ENCODE measurements around the gene PGD.
"Not testable (repeated sequence)": the region's sequence is repeated elsewhere in the genome, so short reads cannot be mapped to it uniquely, and the experiment has no call there.

The PGD gene

DNA sequence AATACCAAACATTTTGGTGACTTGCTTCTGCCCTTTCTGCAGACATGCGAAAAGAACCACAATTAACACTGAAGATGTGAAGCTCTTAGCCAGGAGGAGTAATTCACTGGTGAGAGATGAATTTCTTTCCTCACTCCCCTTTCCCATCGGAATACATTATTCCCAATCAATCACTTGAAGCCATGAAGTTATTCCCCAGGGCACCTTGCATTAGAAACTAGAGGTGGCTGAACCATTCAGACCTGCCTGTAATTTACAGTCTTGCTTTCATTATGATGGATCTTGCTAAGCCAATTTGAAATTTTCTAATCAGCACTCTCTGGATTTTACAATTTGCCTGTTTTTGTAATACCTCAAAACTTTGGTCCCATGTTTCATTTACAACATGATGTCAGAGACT is 41.4 kb downstream of the PGD start:
- DNase-seq = no peak

DNA sequence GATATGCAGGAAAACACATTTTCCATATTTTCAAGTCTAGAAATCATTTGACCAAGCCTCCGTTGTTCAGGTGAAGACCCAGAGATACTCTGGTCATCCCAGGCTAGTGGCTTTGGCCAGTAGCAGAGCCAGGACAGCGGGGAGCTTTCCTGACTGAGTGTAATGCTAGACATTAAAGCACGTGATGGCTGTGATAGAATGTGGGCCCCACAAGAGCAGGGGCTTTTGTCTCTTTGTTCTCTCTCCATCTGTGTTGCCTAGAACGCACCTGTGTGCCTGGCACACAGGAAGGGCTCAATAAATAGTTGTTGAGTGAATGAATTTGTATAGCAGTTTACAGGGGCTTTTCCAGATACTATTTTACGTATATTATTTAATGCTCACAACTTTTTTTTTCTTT is 41.9 kb downstream of the PGD start:
- no peak for DNase-seq

DNA sequence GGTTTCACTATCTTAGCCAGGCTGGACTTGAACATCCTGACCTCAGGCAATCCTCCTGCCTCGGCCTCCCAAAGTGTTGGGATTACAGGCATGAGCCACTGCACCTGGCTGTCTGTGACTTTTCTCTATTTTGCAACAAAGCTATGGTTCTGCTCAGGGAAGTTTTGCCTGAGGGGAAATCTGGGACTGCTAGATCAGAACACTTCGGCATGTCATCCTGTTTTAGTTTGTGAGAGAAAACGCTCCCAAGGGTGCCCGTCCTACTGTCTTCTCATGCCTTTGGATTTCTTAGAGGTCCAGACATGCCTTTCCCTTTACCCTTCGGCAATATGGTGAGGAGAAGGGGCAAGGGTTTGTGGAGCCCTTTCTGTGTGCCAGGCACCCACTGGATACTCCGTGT is 45.4 kb downstream of the PGD start:
- DNase-seq = no peak

DNA sequence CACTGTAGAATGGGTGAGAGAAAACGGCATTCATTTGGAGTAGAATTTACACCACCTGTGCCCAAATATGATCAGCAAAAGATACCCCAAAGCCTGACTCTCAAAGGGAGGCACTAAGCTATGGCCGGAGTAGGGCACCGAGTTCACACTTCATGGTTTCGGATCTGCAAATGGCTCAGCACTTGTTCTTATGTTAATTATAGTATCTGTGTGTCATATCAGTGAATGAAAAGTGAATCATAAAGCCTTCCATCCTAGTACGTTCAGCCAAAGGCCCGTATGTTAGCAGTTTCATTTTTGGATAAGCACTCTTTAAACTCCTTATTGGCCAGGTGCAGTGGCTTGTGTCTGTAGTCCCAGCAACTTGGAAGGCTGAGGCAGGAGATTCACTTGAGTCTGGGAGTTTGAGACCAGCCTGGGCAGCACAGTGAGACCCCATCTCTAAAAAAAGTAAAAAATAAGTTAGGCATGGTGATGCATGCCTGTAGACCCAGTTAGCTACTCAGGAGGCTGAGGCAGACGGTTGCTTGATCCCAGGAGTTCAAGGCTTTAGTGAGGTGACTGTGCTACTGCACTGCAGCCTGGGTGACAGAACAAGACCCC is 46.0 kb downstream of the PGD start:
- DNase-seq = no peak

DNA sequence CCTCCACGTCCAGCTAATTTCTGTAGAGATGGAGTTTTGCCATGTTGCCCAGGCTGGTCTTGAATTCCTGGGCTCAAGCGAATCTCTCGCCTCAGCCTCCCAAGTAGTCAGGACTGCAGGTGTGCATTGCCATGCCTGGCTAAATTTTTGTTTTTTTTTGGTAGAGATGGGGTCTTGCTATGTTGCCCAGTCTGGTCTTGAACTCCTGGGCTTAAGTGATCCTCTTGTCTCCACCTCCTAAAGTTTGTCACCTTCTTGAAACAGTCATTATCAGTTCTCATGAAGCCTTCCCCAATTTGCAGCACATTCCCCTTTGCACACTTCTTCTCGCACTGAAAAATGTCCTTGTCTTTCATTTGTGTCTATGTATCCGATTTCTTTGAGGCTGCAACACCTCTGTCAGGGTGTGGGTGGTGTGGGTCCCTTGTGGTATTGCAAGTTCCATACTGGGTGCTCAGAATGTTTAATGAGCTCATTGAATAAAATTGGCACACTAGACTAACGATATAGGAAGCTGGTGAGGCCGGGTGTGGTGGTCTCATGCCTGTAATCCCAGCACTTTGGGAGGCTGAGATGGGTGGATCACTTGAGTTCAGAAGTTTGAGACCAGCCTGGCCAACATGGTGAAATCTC is 48.0 kb downstream of the PGD start:
- DNase-seq = no peak

DNA sequence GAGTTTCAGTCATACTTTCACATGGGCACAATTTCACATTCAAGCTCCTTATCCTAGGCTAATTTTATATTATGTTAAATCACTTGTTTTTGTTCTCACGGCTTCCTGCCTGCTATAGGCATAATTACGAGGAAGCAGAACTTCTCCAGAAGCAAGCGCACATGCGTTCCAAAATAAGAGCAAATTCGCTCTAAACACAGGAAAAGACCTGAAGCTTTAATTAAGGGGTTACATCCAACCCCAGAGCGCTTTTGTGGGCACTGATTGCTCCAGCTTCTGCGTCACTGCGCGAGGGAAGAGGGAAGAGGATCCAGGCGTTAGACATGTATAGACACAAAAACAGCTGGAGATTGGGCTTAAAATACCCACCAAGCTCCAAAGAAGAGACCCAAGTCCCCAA is 50.9 kb downstream of the PGD start, which contains the start of gene CORT:
Gene CORT (plus strand): TSS at position 281 of the 400 bp plus-strand sequence. CDS start 193 bp downstream, outside the sequence.
- no peak for DNase-seq

DNA sequence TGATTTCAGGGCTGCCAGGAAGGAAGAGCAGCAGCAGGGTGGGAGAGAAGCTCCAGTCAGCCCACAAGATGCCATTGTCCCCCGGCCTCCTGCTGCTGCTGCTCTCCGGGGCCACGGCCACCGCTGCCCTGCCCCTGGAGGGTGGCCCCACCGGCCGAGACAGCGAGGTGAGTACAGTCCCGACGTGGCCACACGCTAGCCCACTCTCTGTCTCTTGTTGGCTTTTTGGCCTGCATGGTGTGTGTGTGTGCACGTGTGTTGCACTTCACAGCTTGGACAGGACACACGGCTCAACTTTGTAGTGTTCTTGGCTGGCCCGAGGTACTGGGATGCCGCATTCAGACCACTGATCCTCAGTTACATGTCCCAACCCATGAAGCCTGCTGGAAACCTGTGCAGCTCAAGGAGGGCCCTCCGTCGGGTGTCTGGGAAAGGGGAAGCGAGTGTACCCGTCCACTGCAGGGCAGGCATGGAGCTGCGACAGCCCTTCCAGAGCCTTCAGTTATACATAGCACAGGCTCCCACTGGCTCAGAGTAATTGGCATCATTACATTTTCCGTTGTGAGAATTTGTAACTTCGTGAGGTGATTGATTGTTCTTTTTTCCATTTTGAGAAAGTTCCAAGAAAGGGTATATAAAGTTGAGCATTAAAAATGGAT is 51.4 kb downstream of the PGD start:
- DNase-seq = no peak

DNA sequence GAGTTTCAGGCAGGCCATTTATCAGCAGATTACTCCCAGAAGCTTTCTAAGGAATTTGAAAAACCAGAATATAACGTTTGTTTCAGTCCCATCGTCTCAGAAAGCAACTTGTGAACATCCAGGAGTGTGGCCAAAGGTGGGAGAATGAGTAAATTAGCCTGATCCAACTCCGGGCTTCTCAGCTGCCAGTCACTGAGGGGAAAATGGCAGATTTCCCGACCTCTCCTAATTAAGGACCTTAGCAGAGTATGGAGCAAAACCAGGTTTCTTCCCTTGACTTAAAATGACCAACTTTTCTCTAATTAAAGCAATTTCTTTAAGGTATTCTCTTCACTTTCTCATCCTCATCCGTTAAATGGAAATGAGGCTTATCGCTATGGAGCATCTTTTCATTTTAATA is 52.0 kb downstream of the PGD start:
- DNase-seq = no peak

DNA sequence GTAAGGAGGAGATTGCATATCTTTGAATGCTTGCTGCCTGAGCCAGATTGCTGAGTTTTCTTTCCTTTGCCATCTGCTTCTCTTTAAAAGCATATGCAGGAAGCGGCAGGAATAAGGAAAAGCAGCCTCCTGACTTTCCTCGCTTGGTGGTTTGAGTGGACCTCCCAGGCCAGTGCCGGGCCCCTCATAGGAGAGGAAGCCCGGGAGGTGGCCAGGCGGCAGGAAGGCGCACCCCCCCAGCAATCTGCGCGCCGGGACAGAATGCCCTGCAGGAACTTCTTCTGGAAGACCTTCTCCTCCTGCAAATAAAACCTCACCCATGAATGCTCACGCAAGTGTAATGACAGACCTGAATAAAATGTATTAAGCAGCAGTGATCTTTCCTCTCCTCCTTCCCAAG is 52.4 kb downstream of the PGD start:
- DNase-seq = no peak

DNA sequence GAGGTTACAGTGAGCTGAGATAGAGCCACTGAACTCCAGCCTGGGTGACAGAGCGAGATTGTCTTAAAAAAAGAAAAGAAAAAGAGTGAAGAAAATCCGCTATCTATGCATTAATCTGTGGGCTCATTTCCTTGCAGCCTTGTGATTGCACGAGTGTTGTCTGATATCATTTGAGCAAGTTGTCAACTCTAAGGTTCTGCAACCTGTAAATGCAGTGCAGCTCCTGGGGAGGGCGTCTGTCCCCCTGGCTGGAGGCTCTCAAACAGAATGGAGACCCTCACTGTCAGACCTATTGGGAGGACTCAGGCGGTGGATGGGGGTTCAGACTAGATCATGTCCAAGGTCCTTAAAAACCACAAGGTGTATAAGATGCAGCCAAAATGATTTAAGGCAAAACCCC is 57.2 kb downstream of the PGD start:
- no peak for DNase-seq

DNA sequence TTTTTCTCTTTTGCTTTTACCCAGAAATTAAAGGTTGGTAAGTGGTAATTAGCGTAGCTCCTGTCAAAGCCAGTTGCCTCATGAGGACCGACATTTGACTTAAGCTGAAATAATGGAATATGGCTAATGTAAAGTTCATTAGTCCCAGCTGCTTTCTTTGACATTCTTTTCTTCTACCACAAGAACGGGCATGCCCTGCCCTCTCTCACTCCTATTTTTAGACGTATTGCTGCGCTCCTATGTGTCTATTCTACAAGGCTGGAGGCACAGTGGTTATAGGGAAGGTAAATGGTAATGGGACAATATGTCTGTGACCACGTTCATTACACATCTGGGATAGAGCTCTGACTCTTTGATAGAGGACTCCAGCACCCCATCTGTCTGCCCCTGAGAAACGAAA is 57.8 kb downstream of the PGD start:
- DNase-seq = no peak

DNA sequence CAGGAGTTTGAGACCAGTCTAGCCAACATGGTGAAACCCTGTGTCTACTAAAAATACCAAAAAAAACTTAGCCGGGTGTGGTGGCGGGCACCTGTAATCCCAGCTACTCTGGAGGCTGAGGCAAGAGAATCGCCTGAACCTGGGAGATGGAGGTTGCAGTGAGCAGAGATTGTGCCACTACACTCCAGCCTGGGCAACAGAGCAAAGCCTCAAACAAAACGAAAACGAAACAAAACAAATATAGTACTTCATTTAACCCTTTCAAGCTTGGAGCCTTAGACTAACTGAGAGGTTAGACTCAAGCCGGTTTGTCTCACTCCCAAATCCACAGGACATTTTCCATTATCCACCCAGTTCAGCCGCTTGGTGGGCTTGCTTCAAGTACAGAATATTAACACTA is 58.6 kb downstream of the PGD start:
- not testable (repeated sequence) for DNase-seq

DNA sequence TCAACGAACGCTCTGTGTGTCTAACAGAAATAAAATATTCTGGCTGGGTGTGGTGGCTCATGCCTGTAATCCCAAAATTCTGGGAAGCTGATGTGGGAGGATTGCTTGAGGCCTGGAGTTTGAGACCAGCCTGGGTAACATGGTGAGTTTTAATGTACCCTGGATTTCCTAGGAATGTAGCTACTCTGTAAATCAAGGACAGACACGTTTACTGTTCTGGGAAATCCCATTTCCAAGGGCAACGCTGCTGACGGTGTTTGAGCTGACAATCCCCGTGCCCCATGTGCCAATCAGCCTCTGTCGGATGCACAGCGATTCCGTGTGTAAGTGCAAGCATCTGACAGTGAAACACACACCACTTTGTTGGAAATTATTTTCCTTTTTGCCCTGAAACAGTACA is 59.0 kb downstream of the PGD start:
- no peak for DNase-seq

DNA sequence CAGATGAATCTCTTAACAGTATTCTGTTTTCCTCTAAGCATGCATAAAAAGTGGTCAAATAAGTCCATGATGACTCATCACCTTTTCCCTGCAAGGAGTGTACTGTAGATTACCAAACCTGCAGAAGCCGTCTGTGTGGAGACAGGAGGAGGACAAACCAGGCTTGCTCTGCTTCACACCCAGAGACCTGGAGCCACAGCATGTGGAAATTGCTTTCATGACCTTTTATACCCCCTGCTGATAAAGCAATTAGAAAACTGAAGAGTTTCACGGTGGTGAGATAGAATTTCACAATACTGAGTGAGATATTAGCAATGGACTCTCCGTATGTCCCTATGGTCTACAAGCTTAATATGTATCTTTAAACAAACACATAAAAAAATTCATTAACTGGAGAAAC is 60.3 kb downstream of the PGD start:
- no peak for DNase-seq

DNA sequence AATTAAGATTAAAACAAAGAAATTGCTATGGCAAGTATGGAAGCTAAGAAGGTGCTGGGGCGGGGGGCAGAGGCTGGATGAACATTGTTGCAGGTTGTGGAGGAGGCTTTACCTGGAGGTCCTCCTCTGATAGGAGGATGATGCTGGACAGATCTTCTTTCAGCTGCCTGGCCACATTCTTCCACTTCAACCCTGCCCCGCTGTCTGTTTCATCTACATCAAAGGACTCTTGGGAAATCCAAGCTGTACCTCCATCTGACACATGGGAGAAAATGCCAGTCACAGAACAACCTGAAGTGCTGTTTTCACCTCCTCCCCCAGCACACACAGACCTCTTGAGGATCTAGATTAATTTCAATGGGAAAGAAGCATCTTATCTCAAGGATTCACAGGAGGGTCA is 68.2 kb downstream of the PGD start:
- DNase-seq = no peak

DNA sequence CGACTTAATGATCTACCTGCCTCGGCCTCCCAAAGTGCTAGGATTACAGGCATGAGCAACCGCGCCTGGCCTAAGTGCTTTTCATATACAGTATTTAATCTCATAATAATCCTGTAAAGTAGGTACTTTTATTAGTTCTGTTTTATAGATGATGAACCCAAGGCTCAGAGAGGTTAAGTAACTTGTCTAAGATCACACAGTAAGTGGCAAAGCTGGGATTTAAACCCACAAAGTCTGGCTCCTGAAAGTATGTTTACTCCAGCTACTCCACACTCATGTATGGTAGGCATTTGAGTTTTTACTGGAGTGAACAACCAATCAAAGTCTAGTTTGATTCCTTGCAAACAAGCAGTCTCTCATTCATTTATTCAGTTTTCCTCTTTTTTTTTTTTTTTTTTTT is 71.2 kb downstream of the PGD start:
- no peak for DNase-seq
